ENCODE results near the gene LRP3. TPM values are rescaled to one million over a fixed set of nuclear protein-coding genes. Genes with fewer than 3 reads are reported as not detected.
"Not testable (repeated sequence)": the region's sequence is repeated elsewhere in the genome, so short reads cannot be mapped to it uniquely, and the experiment has no call there.

Gene LRP3
- total and polyA plus RNA-seq, 2 donors from 2014 or later = 13.9 to 23.8 TPM

DNA sequence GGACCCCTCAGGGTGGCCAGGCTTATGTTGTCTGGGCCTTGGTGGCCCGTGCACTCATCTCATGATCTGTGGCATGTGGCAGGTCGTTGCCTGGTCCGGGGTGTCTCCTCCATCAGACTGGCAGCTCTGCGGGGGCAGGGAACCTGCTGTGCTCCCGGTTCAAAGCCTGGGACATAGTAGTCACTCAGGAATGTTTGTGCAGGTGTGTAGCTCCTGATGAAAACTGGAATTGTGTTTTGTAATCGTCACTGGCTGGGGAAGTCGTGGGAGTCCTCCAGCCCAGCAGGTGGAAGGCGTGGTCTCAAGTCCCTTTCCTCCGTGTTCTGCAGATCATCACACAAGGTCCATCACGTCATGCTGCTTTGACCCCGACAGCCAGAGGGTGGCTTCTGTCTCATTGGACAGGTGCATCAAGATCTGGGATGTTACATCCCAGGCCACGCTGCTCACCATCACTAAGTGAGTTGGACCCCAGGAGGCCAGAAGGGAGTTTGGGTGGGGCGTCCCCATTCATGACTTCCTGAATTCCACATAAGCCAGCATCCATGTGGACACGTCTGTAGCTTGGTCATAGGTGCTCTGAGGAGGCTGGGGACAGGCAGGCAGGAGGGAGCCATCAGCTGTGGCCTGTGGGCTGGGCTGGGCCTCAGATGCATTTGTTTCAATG lies 43.1 kb upstream of the LRP3 start:
- no peak for FAIRE-seq
- Histone ChIP-seq H3K9ac (ENCODE audit: low read length in 3 of 3) (no peak overlapping the region), H3K4me3 (ENCODE audit: low read length in 3 of 3) (no peak overlapping the region), H3K27ac (ENCODE audit: low read depth in 2 of 2, low read length in 2 of 2) (no peak overlapping the region), H3K4me1 (ENCODE audit: control insufficient read depth in 2 of 3, insufficient read depth in 2 of 3, low read depth in 1 of 3, low read length in 3 of 3) (no peaks in the 10 kb centered on the region), H3K9me3 (ENCODE audit: control insufficient read depth in 2 of 3, insufficient read depth in 1 of 3, low read length in 3 of 3) (no peaks in the 10 kb centered on the region), H3K36me3 (ENCODE audit: control insufficient read depth in 2 of 3, insufficient read depth in 3 of 3, low read length in 3 of 3) (no peaks in the 10 kb centered on the region), H3K27me3 (ENCODE audit: control insufficient read depth, insufficient read depth, low read length) (no peaks in the 10 kb centered on the region)
- TF ChIP-seq, protein P1, sequence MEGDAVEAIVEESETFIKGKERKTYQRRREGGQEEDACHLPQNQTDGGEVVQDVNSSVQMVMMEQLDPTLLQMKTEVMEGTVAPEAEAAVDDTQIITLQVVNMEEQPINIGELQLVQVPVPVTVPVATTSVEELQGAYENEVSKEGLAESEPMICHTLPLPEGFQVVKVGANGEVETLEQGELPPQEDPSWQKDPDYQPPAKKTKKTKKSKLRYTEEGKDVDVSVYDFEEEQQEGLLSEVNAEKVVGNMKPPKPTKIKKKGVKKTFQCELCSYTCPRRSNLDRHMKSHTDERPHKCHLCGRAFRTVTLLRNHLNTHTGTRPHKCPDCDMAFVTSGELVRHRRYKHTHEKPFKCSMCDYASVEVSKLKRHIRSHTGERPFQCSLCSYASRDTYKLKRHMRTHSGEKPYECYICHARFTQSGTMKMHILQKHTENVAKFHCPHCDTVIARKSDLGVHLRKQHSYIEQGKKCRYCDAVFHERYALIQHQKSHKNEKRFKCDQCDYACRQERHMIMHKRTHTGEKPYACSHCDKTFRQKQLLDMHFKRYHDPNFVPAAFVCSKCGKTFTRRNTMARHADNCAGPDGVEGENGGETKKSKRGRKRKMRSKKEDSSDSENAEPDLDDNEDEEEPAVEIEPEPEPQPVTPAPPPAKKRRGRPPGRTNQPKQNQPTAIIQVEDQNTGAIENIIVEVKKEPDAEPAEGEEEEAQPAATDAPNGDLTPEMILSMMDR (IDR thresholded peaks at IDR 0.05; ENCODE audit: borderline replicate concordance, extremely low read depth, insufficient read depth) = no peak
- no peak for DNase-seq
- intact Hi-C loops (cut with DNase I) = no loop called here

DNA sequence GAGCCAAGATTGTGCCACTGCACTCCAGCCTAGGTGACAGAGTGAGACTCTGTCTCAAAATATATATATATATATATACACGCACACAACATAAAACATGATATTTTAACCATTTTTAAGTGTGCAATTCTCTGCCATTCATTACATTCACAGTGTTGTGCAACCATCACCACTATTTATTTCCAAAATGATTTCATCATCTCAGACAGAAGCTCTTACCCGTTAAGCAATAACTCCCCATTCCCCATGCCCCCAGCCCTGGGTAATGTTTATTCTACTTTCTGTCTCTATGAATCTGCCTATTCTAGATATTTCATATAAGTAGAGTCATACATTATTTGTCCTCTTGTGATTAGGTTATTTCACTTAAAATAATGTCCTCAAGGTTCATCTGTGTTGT lies 42.0 kb upstream of the LRP3 start:
- Histone ChIP-seq H3K9ac (ENCODE audit: low read length in 3 of 3) (no peak overlapping the region), H3K36me3 (ENCODE audit: control insufficient read depth in 2 of 3, insufficient read depth in 3 of 3, low read length in 3 of 3) (no peaks in the 10 kb centered on the region), H3K9me3 (ENCODE audit: control insufficient read depth in 2 of 3, insufficient read depth in 1 of 3, low read length in 3 of 3) (no peaks in the 10 kb centered on the region), H3K4me3 (ENCODE audit: low read length in 3 of 3) (no peak overlapping the region), H3K27me3 (ENCODE audit: control insufficient read depth, insufficient read depth, low read length) (no peaks in the 10 kb centered on the region), H3K27ac (ENCODE audit: low read depth in 2 of 2, low read length in 2 of 2) (no peak overlapping the region), H3K4me1 (ENCODE audit: control insufficient read depth in 2 of 3, insufficient read depth in 2 of 3, low read depth in 1 of 3, low read length in 3 of 3) (no peaks in the 10 kb centered on the region)
- intact Hi-C loops (cut with DNase I) = no loop called here
- TF ChIP-seq, protein P1 (IDR thresholded peaks at IDR 0.05; ENCODE audit: borderline replicate concordance, extremely low read depth, insufficient read depth) = no peak
- FAIRE-seq (no peak), DNase-seq (no peak)

DNA sequence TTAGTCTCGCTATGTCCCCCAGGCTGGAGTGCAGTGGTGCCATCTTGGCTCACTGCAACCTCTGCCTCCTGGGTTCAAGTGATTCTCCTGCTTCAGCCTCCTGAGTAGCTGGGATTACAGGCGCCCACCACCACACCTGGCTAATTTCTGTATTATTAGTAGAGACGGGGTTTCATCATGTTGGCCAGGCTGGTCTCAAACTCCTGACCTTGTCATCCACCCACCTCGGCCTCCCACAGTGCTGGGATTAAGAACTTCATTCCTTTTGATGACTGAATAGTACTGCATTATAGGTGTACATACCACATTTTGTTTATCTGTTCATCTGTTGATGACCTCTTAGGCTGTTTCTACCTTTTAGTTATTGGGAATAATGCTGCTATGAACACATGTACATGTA lies 41.5 kb upstream of the LRP3 start:
- FAIRE-seq; H3K36me3 ChIP-seq (ENCODE audit: control insufficient read depth in 2 of 3, insufficient read depth in 3 of 3, low read length in 3 of 3); H3K4me1 ChIP-seq (ENCODE audit: control insufficient read depth in 2 of 3, insufficient read depth in 2 of 3, low read depth in 1 of 3, low read length in 3 of 3); H3K27me3 ChIP-seq (ENCODE audit: control insufficient read depth, insufficient read depth, low read length); H3K4me3 ChIP-seq (ENCODE audit: low read length in 3 of 3); H3K9ac ChIP-seq (ENCODE audit: low read length in 3 of 3); intact Hi-C loops (cut with DNase I); H3K27ac ChIP-seq (ENCODE audit: low read depth in 2 of 2, low read length in 2 of 2); DNase-seq; H3K9me3 ChIP-seq (ENCODE audit: control insufficient read depth in 2 of 3, insufficient read depth in 1 of 3, low read length in 3 of 3): not testable (repeated sequence)

DNA sequence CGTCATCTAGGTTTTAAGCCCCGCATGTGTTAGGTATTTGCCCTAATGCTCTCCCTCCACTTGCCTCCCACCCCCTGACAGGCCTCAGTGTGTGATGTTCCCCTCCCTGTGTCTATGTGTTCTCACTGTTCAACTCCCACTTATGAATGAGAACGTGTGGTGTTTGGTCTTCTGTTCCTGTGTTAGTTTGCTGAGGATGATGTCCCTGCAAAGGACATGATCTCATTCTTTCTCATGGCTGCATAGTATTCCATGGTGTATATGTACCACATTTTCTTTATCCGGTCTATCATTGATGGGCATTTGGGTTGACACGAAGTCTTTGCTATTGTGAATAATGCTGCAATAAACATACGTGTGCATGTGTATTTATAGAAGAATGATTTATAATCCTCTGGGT lies 39.8 kb upstream of the LRP3 start:
- H3K4me3 ChIP-seq (ENCODE audit: low read length in 3 of 3); H3K9ac ChIP-seq (ENCODE audit: low read length in 3 of 3); H3K36me3 ChIP-seq (ENCODE audit: control insufficient read depth in 2 of 3, insufficient read depth in 3 of 3, low read length in 3 of 3); H3K4me1 ChIP-seq (ENCODE audit: control insufficient read depth in 2 of 3, insufficient read depth in 2 of 3, low read depth in 1 of 3, low read length in 3 of 3); H3K27ac ChIP-seq (ENCODE audit: low read depth in 2 of 2, low read length in 2 of 2); H3K9me3 ChIP-seq (ENCODE audit: control insufficient read depth in 2 of 3, insufficient read depth in 1 of 3, low read length in 3 of 3); intact Hi-C loops (cut with DNase I); H3K27me3 ChIP-seq (ENCODE audit: control insufficient read depth, insufficient read depth, low read length); DNase-seq; FAIRE-seq: not testable (repeated sequence)

Data from kidney (tissue), 14 donors.